NCI-H1048 (cell line): ENCODE data around the gene PGC.

Source experiments
- DNase-seq: peaks from one replicate; lab custom pipeline; 2025; lab: John Stamatoyannopoulos, UW

Gene PGC

DNA sequence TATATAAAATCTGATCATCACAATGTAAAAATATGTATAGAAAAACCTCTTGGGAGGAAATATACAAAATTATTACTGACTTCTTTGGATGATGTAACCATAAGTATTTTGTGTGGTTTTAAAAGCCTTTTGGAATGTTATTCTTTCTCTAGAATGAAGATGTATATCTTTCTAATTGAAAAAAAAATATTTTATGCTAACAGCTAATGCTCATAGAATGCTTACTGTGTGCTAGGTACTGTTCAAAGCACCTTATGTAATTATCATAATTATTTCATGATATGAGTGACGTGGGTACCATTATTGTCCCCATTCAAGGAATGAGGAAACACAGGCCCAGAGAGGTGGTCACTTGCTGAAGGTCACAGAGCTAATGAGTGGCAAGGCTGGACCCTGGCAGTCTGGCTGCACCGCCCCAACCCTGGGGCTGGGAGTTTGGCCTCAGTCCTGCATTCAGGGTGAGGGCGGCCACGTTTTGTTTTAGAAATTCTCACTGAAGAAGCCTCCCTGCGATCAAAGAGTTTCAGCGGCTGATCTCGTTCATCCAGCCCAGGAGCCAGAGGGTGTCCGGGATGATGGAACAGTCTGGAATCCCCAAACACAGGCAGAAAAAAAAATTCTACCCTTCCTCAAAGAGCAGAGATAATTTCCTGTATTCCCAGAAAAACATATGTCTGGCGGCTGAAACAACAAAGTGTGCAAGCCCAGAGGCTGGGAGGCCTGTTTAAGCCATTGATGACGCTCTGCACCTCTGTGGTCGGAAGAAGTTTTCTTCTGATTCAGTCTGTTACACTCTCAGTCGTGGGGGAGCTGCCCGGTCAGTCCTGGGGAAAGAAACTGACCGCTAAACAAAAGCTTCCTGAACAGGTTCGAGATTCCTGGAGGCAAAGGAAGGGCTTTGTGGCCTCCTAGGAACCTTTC, 49.1 kb downstream of the PGC start:
- DNase-seq: no peak

DNA sequence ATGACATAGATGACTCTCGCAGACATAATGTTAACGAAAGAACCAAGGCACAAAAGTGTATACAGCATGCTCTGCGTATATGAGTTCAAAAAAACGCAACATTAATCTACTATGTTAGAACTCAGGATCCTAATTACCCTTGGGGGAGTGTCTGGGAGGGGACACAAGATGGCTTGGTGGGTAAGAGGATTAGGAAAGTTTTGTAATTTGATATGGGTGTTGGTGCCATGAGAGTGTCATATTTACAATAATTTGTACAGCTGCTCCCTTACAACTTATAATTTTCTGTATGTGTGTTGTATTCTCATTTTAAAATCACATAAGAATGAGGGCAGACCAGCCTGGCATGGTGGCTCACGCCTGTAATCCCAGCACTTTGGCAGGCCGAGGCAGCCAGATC, 50.4 kb downstream of the PGC start:
- DNase-seq: no peak

DNA sequence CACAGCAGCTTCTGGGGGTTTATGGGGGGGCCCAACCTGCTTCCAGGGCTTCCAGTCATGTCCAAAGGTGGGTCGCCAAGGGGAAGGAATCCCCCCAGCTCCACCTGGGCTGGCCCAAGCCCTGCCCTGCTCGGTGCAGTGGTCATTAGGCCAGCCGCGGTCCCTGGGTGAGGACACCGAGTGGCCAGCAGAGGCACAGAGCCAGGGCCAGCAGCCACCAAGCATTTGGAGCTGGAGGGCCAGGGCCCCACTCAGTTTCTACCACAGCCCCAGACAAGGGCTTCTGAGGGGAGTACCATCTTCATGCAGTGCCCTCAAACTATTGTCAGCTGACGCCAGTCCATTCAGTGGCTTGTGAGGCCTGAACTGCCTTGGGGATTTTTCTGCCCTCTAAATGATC, 51.4 kb downstream of the PGC start:
- no peak for DNase-seq

DNA sequence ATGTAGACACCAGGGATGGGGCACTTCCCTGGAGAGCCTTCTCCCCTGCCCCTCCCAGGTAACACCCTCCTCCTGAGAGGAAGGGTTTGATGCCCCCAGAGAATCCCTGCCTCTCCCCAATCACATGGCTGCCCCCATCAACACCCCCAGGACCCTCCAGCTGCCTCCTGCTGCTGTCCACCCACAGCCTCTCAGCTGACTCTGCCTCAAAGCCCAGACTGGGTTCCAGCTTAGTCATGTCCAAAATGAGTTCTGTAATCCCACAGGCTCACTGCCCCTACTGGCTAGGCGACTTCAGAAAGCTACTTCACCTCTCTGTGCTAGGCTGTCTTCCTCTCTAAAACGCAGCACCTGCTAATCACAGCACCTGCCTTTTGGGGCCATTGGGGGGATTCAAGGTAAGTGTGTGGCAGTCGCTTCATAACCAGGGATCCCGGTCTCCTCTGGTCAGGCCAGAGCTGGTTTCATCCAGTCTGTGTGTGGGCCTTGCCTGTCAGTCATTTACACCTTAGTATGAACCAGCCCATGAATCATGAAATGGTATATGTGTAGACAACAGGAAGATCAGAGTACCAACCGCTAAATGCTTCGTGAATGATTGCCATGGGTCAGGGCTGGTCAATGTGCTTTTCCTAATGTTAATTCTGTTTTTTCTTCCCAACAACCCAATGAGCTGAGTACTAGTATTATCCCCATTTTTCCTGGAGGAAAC, 52.2 kb downstream of the PGC start:
- DNase-seq: no peak

DNA sequence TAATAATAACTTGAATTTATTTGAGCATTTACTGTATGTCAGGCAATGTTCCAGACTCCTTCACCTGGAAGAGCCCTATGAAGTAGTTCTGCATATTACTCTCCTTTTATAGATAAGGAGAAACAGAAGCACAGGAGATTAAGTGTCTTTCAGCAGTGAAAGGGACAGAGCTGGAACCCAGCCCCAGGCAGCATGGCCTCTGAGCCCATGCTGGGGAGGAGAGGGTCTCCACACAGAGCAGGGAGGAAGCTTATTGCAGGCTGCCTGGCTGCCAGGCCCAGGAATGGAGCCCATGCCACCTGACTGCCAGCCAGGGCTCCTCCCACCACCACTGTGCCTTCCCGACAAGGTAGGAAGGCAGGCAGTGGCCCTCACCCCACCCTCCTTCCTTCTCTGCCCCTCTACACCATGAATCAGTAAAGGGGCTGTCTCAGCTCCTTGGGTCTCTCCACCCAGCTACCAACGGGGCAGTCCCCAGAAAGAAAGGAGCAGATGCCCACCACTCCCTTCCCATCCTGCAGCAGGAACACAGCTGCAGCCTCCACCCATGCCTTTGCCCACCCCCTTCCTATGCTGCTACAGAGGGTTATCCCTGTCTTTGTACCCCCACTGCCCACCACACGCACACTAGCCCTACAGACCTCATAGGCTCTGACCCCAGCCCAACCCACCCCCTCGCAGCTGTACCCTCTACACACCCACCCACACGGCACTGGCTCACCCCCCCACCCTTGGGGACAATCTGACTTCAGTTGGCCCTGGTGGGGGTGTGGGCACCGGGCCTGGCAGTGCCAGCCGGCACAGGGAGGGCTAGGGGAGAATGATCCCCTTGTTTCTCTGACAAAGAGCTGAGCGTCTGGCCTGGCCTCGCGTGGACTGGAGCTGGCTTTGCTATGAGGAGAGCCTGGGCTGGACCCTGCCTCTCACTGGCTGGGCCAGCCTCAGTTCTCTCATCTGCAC, 53.6 kb downstream of the PGC start:
- DNase-seq: no peak

- no peak for DNase-seq
These were observed 54.5 kb downstream of the PGC start for GRCh38 chr6:41692730-41693129.

- DNase-seq: no peak
These were observed 55.0 kb downstream of the PGC start for GRCh38 chr6:41692080-41692675.

DNA sequence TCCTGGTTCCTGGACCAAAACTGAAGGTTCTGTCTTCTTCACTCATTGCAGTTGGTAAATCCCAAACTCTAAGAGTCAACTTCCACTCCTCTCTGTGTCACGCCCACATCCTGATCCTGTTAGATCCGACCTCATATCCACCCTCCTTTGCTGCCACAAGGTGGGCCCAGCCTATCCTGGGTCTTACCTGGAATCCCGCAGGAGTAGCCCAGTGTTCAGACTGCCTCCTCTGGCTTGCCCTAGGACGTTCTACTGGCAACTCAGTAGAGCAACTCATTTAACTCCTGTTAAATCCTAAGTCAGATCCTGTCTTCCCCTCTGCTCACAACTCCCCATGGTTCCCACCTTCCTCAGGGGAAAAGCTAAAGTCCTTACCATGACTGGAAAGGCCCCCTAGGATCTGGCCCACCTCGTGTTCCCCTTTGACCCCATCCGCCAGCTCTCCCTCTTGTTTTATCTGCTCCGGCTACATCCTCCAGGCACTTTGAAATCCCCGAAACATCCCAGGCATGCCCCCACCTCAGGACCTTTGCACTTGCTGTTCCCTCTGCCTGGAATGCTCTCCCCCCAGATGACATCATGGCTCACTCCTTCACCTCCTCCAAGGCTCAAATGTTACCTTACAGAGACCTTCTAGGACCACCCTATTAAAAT, 55.6 kb downstream of the PGC start:
- DNase-seq: no peak

DNA sequence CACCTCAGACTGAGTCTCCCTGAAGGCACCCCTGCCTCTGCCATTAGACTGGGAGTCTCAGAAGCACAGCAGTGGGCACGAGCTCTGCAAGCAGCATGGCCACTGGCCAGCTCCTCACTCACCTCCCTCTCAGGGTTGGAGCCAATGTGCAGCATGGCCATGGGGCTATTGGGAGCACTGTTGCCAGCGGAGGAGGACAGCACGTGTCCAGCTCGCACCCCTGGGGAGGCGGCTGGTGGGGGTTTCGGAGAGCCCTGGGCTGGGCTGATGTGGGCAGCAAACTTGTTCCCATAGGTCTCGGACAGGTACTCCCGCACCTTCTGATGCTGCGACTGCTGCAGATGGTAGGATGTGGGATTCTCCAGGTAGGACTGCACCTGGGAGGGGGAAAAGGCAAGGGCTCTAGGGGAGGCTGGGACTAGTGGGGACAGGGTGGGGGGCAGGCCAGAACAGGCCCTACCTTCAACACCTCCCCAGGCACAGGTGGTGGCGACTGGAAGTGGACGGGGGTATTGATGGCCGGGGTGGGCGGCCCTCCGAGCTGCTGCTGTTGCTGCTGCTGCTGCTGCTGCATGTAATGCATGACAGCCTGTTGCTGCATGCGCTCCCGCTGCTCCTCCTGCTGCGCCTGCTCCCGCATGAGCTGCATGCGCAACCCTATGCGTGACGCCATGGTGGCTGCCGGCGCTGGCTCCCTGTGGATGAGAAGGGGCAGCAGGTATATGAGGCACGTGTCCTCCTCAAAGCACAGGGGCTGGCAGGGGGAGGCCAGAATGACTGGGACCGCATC, 56.5 kb downstream of the PGC start:
- no peak for DNase-seq

GRCh38 chr6:41689171-41690008, 57.8 kb downstream of the PGC start:
- DNase-seq: no peak

DNA sequence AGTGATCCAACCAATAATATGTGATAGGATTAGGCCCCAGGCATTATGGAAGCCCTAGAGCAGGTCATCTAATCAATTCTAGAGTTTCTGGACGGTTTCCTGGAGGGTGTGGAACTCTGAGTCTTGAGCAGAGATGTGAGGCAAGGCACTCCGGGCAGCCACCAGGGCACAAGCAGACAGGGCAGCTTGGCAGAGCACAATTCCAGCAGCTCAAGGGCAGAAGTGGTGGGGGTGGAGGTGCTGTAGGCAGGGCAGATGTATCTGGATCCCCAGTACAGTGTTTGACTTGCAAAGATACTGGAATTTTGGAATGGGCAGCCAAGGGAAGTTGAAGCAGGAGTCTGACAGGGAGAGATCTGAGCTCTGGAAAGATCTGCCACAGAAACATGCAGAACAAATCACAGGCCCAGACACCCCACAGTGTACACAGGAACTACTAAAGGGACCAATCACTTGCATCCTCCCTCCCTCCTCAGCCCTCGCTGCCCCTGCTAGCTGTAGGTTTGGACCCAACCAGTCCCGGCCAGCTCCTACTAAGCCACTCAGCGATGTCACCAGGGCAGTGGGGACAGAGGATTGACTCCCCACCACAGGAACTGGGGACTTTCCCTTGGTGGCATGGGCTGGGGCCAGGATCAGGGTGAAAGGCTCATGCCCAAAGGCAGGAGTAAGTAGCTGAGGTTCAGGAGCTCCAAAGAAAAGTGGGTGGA, 58.8 kb downstream of the PGC start:
- no peak for DNase-seq

DNA sequence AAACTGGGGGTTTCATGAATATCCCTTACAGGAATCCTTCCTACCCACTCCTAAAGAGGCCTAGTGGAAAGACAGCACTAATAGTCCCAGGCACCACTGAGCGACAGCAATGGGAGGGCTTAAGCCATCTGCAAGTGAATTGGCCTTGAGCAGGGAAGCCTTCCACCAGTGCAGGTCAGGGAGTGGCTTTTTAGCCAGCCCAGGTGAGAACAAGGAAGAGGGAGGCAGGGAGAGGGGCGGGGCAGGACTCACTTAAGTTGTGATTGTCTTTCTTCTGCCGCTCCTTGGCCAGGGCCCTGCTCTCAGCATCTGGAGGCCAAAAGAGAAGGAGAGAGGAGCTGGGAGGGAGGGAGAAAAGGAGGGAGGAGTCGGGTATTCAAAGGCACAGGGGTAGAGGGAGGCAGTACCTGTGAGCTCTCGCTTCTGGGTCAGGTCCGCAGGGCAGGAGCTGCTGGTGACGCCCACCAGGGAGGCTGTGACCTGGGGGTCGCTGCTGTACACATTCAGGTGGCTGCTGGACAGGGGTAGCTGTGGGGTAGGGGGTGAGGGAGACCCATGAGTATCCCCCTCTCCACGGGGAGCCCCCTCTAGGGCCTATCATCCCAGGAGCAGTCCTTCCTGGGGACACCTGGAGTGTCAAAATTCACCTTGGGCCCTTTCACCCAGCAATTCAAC, 59.6 kb downstream of the PGC start:
- no peak for DNase-seq
